ENCODE results near the gene LRRC49.
"Not testable (repeated sequence)": the region's sequence is repeated elsewhere in the genome, so short reads cannot be mapped to it uniquely, and the experiment has no call there.

The LRRC49 gene

DNA sequence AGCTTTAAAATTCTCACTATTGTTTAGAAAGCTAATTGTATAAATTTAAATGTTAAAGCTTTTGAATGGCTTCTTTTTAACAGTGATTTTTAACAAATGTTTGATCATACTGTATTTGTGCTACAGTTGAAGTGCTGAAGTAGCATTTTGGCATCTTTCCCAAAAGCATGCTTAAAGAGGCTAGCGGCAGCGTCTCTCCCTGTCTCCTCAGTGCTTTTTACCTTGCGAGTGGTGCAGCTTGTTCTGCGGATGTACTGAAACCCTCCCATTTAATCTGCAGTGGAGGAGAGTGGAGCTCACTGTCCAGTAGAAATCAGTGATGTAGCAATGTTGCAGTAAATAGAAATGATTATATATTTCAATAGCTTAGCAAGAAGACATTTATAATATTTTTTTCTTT lies 43.7 kb downstream of the LRRC49 start:
- TF ChIP-seq, protein P1, sequence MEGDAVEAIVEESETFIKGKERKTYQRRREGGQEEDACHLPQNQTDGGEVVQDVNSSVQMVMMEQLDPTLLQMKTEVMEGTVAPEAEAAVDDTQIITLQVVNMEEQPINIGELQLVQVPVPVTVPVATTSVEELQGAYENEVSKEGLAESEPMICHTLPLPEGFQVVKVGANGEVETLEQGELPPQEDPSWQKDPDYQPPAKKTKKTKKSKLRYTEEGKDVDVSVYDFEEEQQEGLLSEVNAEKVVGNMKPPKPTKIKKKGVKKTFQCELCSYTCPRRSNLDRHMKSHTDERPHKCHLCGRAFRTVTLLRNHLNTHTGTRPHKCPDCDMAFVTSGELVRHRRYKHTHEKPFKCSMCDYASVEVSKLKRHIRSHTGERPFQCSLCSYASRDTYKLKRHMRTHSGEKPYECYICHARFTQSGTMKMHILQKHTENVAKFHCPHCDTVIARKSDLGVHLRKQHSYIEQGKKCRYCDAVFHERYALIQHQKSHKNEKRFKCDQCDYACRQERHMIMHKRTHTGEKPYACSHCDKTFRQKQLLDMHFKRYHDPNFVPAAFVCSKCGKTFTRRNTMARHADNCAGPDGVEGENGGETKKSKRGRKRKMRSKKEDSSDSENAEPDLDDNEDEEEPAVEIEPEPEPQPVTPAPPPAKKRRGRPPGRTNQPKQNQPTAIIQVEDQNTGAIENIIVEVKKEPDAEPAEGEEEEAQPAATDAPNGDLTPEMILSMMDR (conservative IDR thresholded peaks at IDR 0.05; ENCODE audit: low read length), result no peak
- no peak for TF ChIP-seq EZH2phosphoT487 (IDR thresholded peaks at IDR 0.05; ENCODE audit: borderline replicate concordance)
- H3K4me1 ChIP-seq (ENCODE audit: insufficient read depth, low read length, poor library complexity, severe bottlenecking), result peaks cover 6% of the 10 kb centered on the region
- H3K4me3 ChIP-seq (ENCODE audit: low read length, poor library complexity, severe bottlenecking), result no peak overlapping the region
- no peaks in the 10 kb centered on the region for H3K9me2 ChIP-seq (replicated peaks; ENCODE audit: low read depth, low read length)
- H2AFZ ChIP-seq (ENCODE audit: low read length), result no peak overlapping the region
- H3K27me3 ChIP-seq (ENCODE audit: insufficient read depth, low read length, poor library complexity, severe bottlenecking), result no peaks in the 10 kb centered on the region
- no peaks in the 10 kb centered on the region for H3K79me2 ChIP-seq (ENCODE audit: insufficient read depth, low read length)
- H3K4me2 ChIP-seq (ENCODE audit: low read depth, low read length, poor library complexity, severe bottlenecking), result no peak overlapping the region
- H3K36me3 ChIP-seq (ENCODE audit: insufficient read depth, low read length), result no peaks in the 10 kb centered on the region
- H3K9me3 ChIP-seq (ENCODE audit: insufficient read depth, low read depth, low read length), result no peaks in the 10 kb centered on the region
- H4K20me1 ChIP-seq (ENCODE audit: insufficient read depth, low read length, poor library complexity, severe bottlenecking), result no peaks in the 10 kb centered on the region
- no peak overlapping the region for H3K9ac ChIP-seq (ENCODE audit: low read depth, low read length, poor library complexity, severe bottlenecking)
- no peaks in the 10 kb centered on the region for H3F3A ChIP-seq (ENCODE audit: low read depth)

GRCh38 chr15:70943285-70943684 lies 50.7 kb downstream of the LRRC49 start:
- H3K4me2 ChIP-seq (ENCODE audit: low read depth, low read length, poor library complexity, severe bottlenecking); H3K4me3 ChIP-seq (ENCODE audit: low read length, poor library complexity, severe bottlenecking); H3K9me2 ChIP-seq (replicated peaks; ENCODE audit: low read depth, low read length): not testable (repeated sequence)

DNA sequence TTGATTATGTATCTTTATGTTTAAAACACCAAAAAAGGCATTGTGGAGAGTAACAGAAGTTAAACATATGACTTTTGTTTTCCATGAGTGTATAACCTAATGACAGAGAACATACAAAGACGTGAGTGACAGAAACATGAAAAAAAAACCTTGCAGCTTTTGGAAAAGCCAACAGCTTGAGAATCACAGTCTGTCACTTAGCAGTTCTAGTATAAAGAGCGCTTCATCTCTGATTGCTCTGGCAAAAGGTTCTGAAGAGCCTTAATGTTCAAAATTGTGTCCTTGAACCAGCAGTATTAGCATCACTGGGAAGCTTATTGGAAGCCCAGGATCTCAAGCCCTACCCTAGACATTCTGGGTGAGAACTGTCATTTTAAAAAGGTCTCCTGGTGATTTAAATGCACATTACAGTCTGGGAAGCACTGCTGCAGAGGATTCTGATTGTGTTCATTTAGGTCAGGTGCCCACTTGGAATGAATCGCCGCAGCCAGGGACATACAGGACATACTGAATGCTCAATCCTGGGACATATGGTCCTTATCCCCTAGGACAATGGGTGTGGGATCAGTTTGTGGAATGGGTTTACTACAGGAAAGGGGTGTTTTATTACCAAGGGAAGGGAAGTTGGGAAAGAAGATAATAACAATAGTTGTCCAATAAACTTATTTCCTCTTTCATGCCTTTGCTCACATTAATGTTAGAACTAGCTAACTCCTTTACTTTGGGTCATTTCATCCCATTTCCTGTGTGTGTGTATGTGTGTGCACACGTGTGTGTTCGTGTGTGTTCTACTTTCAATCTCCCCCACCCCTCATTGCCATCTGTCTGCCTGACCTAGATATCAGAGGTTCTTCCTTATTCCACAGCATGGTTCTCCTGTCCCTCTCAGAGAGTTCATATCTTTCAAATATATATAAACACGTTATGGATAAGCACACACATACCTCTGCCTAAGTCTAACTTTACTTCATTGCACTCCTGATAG lies 55.0 kb downstream of the LRRC49 start:
- Histone ChIP-seq H3F3A (ENCODE audit: low read depth) (no peaks in the 10 kb centered on the region), H4K20me1 (ENCODE audit: insufficient read depth, low read length, poor library complexity, severe bottlenecking) (no peaks in the 10 kb centered on the region)

More at GRCh38 chr15:70943285-70943684, 50.7 kb downstream of the LRRC49 start:
- H3K9ac ChIP-seq (ENCODE audit: low read depth, low read length, poor library complexity, severe bottlenecking); H2AFZ ChIP-seq (ENCODE audit: low read length); H3K79me2 ChIP-seq (ENCODE audit: insufficient read depth, low read length); H3K36me3 ChIP-seq (ENCODE audit: insufficient read depth, low read length); H3K9me3 ChIP-seq (ENCODE audit: insufficient read depth, low read depth, low read length); H3K27me3 ChIP-seq (ENCODE audit: insufficient read depth, low read length, poor library complexity, severe bottlenecking); H4K20me1 ChIP-seq (ENCODE audit: insufficient read depth, low read length, poor library complexity, severe bottlenecking); H3F3A ChIP-seq (ENCODE audit: low read depth): not testable (repeated sequence)
- H3K4me1 ChIP-seq (ENCODE audit: insufficient read depth, low read length, poor library complexity, severe bottlenecking), result peaks cover 15% of the 10 kb centered on the region

More for the DNA sequence above, 55.0 kb downstream of the LRRC49 start:
- H3K9me2 ChIP-seq (replicated peaks; ENCODE audit: low read depth, low read length), result no peaks in the 10 kb centered on the region
- H3K79me2 ChIP-seq (ENCODE audit: insufficient read depth, low read length), result no peaks in the 10 kb centered on the region
- H3K4me1 ChIP-seq (ENCODE audit: insufficient read depth, low read length, poor library complexity, severe bottlenecking), result peaks cover 19% of the 10 kb centered on the region
- H2AFZ ChIP-seq (ENCODE audit: low read length), result no peak overlapping the region
- no peaks in the 10 kb centered on the region for H3K36me3 ChIP-seq (ENCODE audit: insufficient read depth, low read length)
- no peak overlapping the region for H3K9ac ChIP-seq (ENCODE audit: low read depth, low read length, poor library complexity, severe bottlenecking)
- TF ChIP-seq, protein P1 (conservative IDR thresholded peaks at IDR 0.05; ENCODE audit: low read length), result no peak
- TF ChIP-seq EZH2phosphoT487 (IDR thresholded peaks at IDR 0.05; ENCODE audit: borderline replicate concordance), result no peak
- H3K9me3 ChIP-seq (ENCODE audit: insufficient read depth, low read depth, low read length), result no peaks in the 10 kb centered on the region; the same call in 1 of the 2 replicates
- no peak overlapping the region for H3K4me2 ChIP-seq (ENCODE audit: low read depth, low read length, poor library complexity, severe bottlenecking)
- no peak overlapping the region for H3K4me3 ChIP-seq (ENCODE audit: low read length, poor library complexity, severe bottlenecking)
- no peaks in the 10 kb centered on the region for H3K27me3 ChIP-seq (ENCODE audit: insufficient read depth, low read length, poor library complexity, severe bottlenecking)

All from Loucy (cell line).